Measurements from ENCODE around the gene PDE6G.
"Not testable (repeated sequence)": the region's sequence is repeated elsewhere in the genome, so short reads cannot be mapped to it uniquely, and the experiment has no call there.

Gene PDE6G

DNA sequence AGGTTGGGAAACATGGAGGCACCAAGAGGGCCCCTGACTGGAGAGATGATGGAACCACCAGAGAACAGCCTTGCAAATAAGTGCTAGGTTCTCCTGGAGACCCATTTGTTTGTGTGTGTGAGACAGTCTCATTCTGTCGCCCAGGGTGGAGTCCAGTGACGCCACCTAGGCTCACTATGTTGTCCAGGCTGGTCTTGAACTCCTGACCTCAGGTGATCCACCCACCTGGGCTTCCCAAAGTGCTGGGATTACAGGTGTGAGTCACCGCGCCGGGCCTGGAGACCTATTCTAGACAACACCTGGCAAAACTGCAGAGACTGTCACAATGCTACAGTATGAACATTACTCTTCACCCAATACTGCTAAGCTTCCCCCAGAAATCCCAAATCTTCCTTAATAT is 20.9 kb downstream of the PDE6G start:
- no peak for DNase-seq (ENCODE audit: low spot score)

DNA sequence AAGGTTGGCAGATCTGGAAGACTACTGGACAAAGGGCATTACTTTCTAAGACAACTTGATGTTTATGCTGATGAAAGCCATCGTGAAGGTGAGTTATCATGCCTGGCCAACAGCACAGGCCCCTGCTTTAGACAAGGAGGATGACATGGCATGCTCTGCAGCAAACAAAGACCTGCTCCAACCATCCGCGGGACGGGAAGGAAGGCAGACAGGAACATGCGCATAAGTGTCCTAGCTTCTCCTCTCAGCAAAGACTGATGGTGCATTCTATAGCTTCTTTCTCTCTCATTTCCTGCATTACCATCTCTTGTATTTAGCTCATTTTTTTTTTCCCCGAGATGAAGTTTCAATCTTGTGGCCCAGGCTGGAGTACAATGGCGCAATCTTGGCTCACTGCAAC is 24.9 kb downstream of the PDE6G start:
- DNase-seq (ENCODE audit: low spot score) = no peak

DNA sequence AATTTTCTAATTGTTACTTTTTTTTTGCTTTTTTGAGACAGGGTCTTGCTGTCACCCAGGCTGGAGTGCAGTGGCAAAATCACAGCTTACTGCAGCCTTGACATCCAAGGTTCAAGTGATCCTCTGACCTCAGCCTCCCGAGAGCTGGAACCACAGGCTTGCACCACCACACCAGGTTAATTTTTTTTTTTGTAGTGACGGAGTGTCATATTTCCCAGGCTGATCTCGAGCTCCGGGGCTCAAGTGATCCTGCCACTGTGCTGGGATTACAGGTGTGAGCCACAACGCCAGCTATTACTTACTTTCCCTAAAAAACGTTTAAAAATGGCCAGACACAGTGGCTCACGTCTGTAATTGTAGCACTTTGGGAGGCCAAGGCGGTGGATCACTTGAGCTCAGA is 26.1 kb downstream of the PDE6G start:
- DNase-seq (ENCODE audit: low spot score) = no peak

DNA sequence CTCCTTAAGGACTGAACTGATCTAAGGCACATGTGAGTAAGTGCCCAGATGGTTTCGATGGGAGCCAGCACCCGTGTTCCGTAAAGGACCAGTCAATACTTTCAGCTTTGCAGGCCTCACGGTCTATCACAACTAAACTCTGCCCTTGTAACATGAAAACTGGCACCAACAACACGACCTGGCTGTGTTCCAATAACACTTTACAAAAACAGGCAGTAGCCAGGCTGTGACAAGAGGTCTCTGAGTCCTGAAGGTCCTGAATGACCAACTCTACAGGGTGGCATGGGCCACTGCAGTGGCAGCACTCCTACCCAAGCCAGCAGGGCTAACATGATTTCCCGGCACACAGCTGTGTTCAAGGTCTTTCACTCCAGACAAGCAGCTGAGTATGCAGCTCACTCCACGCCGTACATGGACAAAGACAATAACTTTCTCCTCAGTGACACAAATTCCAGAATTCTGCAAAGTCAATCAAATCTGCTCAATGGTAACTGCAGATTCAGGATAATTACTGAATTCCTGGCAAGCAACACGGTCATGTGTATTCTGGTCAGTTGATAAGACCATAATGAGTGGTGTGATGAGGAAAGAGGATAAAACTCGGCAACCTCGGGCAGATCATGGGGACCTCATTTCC is 34.7 kb downstream of the PDE6G start:
- no peak for DNase-seq (ENCODE audit: low spot score)

DNA sequence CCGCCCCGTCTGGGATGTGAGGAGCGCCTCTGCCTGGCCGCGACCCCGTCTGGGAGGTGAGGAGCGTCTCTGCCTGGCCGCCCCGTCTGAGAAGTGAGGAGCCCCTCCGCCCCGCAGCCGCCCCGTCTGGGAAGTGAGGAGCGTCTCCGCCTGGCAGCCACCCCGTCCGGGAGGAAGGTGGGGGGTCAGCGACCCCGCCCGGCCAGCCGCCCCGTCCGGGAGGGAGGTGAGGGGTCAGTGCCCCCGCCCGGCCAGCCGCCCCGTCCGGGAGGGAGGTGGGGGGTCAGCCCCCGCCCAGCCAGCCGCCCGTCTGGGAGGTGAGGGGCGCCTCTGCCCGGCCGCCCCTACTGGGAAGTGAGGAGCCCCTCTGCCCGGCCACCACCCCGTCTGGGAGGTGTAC is 38.0 kb downstream of the PDE6G start:
- DNase-seq (ENCODE audit: low spot score) = not testable (repeated sequence)

DNA sequence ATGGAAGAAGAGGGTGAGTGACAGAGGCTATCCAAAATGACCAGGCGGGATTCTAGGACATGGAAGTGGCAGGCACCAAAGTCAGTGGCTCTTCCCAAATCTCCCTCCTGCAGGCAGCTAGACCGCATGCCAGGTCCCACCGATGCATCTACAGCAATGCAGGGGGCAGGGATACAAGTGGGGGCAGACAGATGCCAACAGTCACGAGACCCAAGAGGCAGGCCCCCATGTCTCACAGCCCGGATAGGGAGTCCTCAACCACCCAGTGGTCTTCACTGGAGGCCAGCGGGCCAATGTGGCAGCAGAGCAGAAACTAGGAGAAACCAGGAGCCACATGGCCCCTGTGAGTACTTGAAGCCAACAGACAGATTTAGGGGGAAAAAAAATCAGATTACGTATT is 39.5 kb downstream of the PDE6G start:
- no peak for DNase-seq (ENCODE audit: low spot score)

DNA sequence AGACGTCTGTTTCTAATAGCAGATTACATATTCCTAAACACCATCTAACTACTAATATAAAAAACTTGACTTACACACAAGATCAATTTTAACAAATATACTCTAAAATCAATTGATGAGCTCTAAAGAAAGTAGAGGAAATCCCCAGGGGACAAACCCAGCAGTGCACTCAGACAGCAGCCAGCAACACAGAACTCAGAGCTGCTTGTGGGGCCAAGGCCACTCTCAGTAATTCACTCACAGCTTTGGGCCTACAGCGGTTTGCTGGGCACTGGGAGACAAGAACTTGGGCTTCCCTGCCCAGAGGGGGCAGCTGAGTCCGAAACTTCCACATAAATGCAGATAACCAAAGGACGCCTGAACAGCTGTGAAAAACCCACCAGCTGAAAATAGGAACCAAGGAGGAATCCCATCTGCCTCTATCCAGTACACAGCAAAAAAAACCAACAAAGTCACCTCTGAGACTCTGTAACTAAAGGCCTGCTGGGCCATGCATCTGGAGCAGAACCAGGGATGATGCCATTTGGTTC is 40.9 kb downstream of the PDE6G start:
- no peak for DNase-seq (ENCODE audit: low spot score)

DNA sequence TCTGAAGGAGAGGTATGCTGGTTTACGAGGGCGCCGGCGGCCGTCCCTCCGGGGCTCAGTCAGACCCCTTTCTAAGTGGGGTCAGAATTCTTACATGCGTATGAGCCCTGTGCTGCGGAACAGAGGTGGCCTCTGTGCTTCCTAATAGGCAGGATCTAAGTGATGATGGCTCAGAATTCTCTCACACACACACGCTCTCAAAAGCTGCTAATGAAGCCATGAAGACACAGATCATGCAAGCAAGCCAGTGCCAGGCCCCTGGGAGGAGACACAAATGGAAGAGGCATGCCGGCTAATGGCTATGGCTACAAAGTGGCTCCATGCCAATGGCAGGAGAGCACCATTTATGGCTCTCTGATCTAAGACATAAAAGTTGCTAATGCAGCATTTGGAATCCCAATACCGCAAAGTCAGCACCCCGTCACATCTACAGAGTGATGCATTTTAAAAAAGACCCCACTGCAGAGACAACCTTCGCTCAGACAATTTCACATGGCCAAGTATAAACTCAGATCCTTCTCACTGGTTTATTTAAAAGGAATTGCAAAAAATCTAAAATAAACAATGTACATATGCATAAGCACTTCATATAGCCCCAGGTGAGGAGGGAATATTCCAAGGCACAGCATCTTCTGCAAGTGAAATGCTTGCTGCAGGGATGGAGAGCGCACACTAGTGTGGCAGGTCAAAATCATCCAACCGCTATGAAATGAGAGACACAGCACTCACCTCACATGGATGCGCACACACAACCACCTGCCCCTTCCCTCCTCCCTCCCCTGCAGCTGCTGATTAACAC is 44.0 kb downstream of the PDE6G start:
- DNase-seq (ENCODE audit: low spot score) = no peak

DNA sequence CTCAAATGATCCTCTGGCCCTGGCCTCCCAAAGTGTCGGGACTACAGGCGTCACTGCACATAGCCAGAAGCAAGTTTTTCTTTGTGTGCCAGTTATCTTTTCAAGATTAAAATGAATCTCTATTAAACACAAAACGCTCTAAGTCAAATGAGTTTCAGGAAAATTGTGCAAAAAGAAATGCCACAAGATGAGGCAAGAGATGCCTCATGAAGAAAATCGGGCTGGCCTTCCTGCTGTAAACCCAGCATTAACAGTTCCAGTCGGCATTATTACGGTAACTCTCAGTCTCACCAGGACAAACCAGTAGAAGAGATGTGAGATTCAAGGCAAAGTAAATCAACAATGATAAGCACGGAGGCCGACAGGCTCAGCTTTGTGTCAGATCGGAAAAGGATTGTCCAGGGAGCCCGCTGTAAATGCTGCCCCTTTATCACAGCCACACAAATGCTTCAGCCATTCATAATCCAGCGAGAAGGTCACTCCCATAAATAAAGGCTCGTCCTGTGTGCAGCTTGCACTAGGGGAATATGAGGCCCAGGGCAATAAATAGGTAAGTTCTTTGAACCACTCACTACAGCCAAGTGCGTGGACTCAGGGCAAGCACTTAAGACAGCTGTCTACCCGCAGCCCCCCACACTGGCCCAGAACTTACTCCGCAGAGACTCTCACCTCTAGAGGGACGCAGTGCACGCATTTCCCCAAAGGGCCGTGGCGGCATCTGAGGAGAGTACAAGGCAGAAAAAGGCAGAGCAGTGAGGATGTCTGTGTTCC is 46.6 kb downstream of the PDE6G start:
- no peak for DNase-seq (ENCODE audit: low spot score)

DNA sequence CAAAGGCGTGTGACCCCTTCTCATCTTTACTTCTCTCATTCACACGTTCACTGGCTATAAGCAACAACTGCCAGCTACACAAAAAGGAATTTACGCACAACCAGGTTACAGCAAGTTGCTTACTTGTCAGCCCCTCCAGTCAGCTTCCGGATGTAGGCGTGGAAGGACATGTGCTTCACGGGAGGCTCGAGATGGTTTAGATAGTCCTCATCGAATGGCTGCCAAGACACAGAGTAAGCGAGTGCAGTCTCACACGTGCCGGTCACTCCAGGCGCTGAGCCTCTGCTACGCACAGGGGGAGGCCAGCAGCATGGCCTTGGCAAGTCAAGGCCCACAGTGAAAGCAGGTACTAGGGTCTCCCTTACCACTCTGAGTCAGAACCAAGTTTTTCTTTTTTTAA is 47.7 kb downstream of the PDE6G start:
- no peak for DNase-seq (ENCODE audit: low spot score)

DNA sequence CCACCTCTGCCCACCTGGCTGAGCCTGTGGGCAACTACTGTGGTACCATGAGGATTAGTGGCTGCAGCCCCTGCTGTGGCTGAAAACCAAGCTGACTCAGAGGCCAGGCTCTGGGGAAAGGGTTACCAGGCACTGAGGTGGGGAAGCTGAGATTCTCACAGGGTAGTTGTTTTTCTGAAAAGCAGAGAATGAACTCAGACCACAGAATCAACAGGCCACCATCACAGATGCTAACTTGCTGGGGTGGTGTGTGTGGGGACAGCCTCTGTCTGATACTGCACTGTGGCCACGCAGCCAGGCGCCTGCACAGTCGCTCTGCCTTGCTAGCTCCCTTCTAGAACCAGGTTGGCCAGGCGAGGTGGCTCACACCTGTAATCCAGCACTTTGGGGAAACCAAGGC is 48.3 kb downstream of the PDE6G start:
- no peak for DNase-seq (ENCODE audit: low spot score)

DNA sequence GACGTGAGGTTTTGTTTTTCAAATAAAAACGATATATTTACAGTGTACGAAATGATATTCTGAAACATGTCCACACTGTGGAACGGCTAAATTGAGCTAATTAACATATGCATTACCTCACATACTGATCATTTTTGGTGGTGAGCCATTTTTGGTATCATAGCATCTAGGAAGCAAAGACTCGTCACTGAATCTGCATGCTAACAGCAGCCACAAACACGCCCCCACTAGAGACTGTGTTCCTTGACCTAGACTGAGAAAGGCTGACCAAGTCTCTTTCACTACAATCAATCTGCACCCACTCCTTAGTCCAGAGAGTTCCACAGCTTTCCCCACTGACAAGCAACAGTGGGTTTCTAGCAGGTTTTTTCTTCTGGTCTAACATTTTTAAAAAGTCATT is 48.9 kb downstream of the PDE6G start:
- DNase-seq (ENCODE audit: low spot score) = no peak

DNA sequence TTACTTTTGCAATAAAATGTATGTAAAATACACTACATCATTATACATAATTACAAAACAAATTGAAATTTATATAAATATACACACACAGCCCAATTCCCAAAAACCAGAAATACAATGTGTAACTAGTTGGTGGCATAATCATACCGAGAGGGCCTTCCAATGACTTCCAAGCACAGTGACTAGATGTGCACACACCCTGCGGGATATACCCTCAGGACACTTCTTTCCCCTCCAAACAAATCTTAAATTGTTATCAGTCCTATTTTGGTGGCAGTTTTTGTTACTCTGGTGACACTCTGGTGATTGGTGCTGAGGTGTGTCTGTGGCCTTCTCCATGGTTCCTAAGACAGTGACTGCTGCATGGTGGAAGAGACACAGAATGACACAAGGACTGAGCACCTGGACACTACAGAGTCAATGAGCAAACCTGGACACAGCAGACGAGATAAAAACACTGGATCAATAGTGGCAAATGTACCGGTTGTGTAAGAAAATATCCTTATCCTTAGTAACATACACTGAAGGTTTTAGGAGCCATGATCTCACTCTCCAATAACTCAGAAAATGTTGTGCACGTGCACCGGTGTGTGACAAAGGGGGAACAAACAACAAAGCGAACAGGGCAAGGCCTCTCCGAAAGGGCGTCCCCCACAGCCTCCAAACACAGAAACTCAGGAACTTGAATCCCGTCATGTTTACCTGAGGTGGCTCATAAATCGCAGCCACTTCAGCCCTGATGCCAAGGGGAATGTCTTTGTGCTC is 52.3 kb downstream of the PDE6G start:
- no peak for DNase-seq (ENCODE audit: low spot score)

DNA sequence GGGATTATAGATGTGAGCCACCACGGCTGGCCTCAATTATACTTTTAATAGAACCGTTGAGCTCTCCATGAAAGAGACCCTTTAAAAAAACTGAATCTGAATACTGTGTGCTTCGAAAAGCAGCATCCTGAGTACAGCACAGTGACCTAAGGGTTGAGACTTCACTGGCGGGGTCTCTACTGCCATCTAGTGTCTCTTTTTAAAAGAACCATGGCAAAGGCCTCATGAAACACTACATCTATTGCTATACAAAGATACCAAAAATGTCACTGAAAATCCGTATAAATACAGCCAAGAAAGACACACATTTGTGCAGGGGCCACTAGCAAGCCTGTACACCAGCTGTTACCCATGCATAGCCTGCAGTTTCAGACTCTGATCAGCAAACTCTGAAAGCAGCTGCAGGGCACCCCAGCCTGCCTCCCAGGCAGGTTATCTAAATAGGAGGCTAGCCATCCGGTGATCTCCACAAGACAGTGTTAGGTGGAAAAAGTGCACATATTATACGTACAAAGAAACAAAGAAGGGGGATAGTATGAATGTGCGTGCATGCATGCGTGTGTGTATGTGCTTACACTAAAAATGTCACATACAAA is 54.7 kb downstream of the PDE6G start:
- DNase-seq (ENCODE audit: low spot score) = peak; percentile 72
